Suppressor macrophage (primary cell): ENCODE measurements around the gene EEF1A2.

ENCODE experiments used
- DNase-seq, 4 experiments: peaks; one replicate each; pipeline ENCODE4 v3.0.0-alpha.2; 2020 to 2022

Gene EEF1A2

GRCh38 chr20:63449796-63450730 lies 48.8 kb downstream of the EEF1A2 start:
- no peak for DNase-seq

GRCh38 chr20:63449025-63449424 lies 49.9 kb downstream of the EEF1A2 start:
- no peak for DNase-seq

- DNase-seq, result no peak
Observed at GRCh38 chr20:63448031-63448430, 50.9 kb downstream of the EEF1A2 start.

GRCh38 chr20:63447320-63447719 lies 51.6 kb downstream of the EEF1A2 start:
- DNase-seq, result no peak

- DNase-seq, result no peak
Observed at GRCh38 chr20:63446216-63447024, 52.5 kb downstream of the EEF1A2 start.

- DNase-seq, result no peak
Observed at GRCh38 chr20:63445075-63445734, 53.7 kb downstream of the EEF1A2 start.

- no peak for DNase-seq
Observed at GRCh38 chr20:63444548-63444947, 54.3 kb downstream of the EEF1A2 start.

GRCh38 chr20:63443606-63444395 lies 55.1 kb downstream of the EEF1A2 start:
- DNase-seq, result no peak

GRCh38 chr20:63442100-63442493 lies 56.8 kb downstream of the EEF1A2 start:
- DNase-seq, result peak; percentile 30 to 66 (median 46)

GRCh38 chr20:63441136-63442099 lies 57.5 kb downstream of the EEF1A2 start:
- peak; percentile 20 to 50 (median 42) for DNase-seq

- DNase-seq, result no peak
Observed at GRCh38 chr20:63440366-63440955, 58.4 kb downstream of the EEF1A2 start.

- no peak for DNase-seq
Observed at GRCh38 chr20:63439866-63440265, 59.0 kb downstream of the EEF1A2 start.

GRCh38 chr20:63438121-63438520 lies 60.8 kb downstream of the EEF1A2 start:
- no peak for DNase-seq
